ENCODE measurements around the gene TM4SF18. TPM values are rescaled to one million over a fixed set of nuclear protein-coding genes. Genes with fewer than 3 reads are reported as not detected.
A peak's percentile ranks its signal among the peaks of the same experiment; 100 is the strongest.
"Not testable (repeated sequence)": the region's sequence is repeated elsewhere in the genome, so short reads cannot be mapped to it uniquely, and the experiment has no call there.

TM4SF18 gene
- total RNA-seq, 1 donor from 2014 or later, result 10.1 TPM

DNA sequence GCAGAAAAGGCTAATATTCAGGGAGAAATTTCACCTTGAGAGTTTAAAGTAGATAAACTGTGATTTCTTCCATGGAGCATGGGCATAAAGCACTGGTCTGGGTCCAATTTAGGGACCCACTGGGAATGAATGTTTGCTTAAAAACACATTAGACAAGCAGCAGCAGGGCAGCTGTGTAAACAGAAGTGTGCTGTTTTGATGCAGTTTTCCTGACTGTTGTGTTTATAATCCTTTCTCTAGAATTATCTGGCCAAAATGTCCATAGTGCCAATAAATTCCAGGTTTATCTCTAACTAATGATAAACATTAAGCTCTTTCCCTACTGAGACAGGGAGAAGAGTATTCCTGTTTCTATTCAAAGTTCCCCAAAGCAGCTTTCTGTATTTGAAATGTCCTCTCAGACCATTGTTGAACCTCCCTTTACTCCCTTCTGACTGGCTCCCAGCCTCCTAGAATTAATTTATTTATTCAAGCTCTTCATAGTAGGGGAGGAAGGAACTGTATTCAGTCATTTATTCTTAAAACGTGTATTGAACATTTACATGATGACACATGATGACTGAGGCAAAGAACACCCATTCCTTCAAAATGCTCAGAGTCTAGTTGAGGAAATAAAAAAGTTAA lies 7.0 kb upstream of the TM4SF18 start:
- DNase-seq (ENCODE audit: extremely low spot score in 2 of 2), result no peak
- H3K27me3 ChIP-seq, result no peaks in the 10 kb centered on the region
- intact Hi-C loops (cut with DNase I), result no loop called here
- no peak for TF ChIP-seq POLR2A (IDR thresholded peaks at IDR 0.05)
- TF ChIP-seq POLR2AphosphoS5 (IDR thresholded peaks at IDR 0.05; ENCODE audit: insufficient read depth in 1 of 2, low read depth in 1 of 2), result peak in 1 of 2 donors; percentile 23
- no peaks in the 10 kb centered on the region for H3K9me3 ChIP-seq
- no peaks in the 10 kb centered on the region for H3K36me3 ChIP-seq
- H3K4me3 ChIP-seq, result no peak overlapping the region
- H3K4me1 ChIP-seq, result peaks cover 4% of the 10 kb centered on the region
- H3K27ac ChIP-seq, result peak overlapping the region; percentile 3

GRCh38 chr3:149339931-149340309 lies 6.5 kb upstream of the TM4SF18 start:
- TF ChIP-seq POLR2AphosphoS5 (IDR thresholded peaks at IDR 0.05; ENCODE audit: insufficient read depth in 1 of 2, low read depth in 1 of 2) (peak in 1 of 2 donors; percentile 93), POLR2A (IDR thresholded peaks at IDR 0.05) (no peak)

GRCh38 chr3:149337486-149337885 lies 4.0 kb upstream of the TM4SF18 start:
- intact Hi-C loops (cut with DNase I); H3K27ac ChIP-seq: not testable (repeated sequence)

More at GRCh38 chr3:149339931-149340309, 6.5 kb upstream of the TM4SF18 start:
- Histone ChIP-seq H3K27ac (peak overlapping the region; percentile 4), H3K4me1 (peaks cover 4% of the 10 kb centered on the region), H3K27me3 (no peaks in the 10 kb centered on the region), H3K9me3 (no peaks in the 10 kb centered on the region), H3K4me3 (no peak overlapping the region), H3K36me3 (no peaks in the 10 kb centered on the region)
- intact Hi-C loops (cut with DNase I), result no loop called here
- DNase-seq (ENCODE audit: extremely low spot score in 2 of 2), result no peak

DNA sequence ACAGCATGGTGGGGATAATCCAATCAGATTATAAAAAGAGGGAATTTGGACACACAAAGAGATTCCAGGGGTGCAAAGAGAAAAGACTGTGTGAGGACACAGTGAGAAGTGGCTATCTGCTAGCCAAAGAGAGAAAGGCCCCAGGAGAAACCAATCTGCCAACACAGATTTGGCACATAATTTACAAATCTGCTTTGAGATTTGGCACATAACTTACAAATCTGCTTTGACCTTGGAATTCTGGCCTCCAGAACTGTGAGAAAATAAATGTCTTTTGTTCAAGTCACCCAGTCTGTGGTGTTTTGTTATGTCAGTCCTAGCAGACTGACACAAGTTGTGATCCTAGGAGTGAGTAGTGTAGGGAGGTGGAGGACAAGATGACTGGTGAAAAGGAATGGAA lies 3.5 kb upstream of the TM4SF18 start:
- Histone ChIP-seq H3K36me3 (no peaks in the 10 kb centered on the region), H3K4me1 (peaks cover 4% of the 10 kb centered on the region), H3K4me3 (no peak overlapping the region), H3K27ac (no peak overlapping the region), H3K9me3 (no peaks in the 10 kb centered on the region), H3K27me3 (no peaks in the 10 kb centered on the region)
- intact Hi-C loops (cut with DNase I), result no loop called here
- DNase-seq (ENCODE audit: extremely low spot score in 2 of 2), result no peak
- TF ChIP-seq, protein P1, sequence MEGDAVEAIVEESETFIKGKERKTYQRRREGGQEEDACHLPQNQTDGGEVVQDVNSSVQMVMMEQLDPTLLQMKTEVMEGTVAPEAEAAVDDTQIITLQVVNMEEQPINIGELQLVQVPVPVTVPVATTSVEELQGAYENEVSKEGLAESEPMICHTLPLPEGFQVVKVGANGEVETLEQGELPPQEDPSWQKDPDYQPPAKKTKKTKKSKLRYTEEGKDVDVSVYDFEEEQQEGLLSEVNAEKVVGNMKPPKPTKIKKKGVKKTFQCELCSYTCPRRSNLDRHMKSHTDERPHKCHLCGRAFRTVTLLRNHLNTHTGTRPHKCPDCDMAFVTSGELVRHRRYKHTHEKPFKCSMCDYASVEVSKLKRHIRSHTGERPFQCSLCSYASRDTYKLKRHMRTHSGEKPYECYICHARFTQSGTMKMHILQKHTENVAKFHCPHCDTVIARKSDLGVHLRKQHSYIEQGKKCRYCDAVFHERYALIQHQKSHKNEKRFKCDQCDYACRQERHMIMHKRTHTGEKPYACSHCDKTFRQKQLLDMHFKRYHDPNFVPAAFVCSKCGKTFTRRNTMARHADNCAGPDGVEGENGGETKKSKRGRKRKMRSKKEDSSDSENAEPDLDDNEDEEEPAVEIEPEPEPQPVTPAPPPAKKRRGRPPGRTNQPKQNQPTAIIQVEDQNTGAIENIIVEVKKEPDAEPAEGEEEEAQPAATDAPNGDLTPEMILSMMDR (IDR thresholded peaks at IDR 0.05), result no peak
- no peak for TF ChIP-seq POLR2AphosphoS5 (IDR thresholded peaks at IDR 0.05; ENCODE audit: insufficient read depth in 1 of 2, low read depth in 1 of 2)
- no peak for TF ChIP-seq POLR2A (IDR thresholded peaks at IDR 0.05)

More at GRCh38 chr3:149337486-149337885, 4.0 kb upstream of the TM4SF18 start:
- not testable (repeated sequence) for DNase-seq (ENCODE audit: extremely low spot score in 2 of 2); H3K4me3 ChIP-seq; H3K4me1 ChIP-seq; H3K9me3 ChIP-seq; H3K27me3 ChIP-seq; H3K36me3 ChIP-seq

- DNase-seq (ENCODE audit: extremely low spot score in 2 of 2), result no peak
- Histone ChIP-seq H3K9me3 (no peaks in the 10 kb centered on the region), H3K4me3 (peak overlapping the region in 1 of 2 donors; percentile 3), H3K27ac (peak overlapping the region; percentile 13), H3K27me3 (no peaks in the 10 kb centered on the region), H3K36me3 (no peaks in the 10 kb centered on the region), H3K4me1 (no peaks in the 10 kb centered on the region)
- intact Hi-C loops (cut with DNase I), result no loop called here
- TF ChIP-seq POLR2AphosphoS5 (IDR thresholded peaks at IDR 0.05; ENCODE audit: insufficient read depth in 1 of 2, low read depth in 1 of 2), result no peak
- TF ChIP-seq, protein P1 (IDR thresholded peaks at IDR 0.05), result no peak
Observed at GRCh38 chr3:149332771-149333170, 665 bp downstream of the TM4SF18 start.

DNA sequence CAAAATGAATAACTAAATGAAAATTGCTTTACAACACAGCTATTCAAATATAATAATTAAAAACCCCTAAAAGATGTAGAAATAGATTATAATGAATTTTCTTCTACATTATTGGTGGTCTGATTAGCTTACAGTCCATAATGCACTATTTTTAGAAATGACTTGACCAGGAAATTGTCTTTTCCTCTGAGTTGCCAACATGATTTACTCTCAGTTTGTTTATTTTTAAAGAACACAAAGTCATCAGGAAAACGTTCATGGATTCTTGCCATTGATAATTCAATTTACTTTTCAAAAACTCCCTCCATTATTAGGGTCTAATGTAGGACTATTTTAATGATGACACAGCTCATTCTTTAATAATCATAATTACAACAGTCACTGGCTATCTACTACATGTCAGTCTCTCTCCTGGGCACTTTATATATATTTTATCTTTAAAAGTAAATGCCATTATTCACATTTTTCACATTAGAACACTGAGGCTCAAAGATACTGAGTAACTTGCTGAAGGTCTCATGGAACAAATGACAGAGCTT lies 1.1 kb downstream of the TM4SF18 start:
- Histone ChIP-seq H3K4me3 (peak overlapping the region in 1 of 2 donors; percentile 3), H3K4me1 (no peaks in the 10 kb centered on the region), H3K36me3 (no peaks in the 10 kb centered on the region), H3K9me3 (no peaks in the 10 kb centered on the region), H3K27ac (no peak overlapping the region), H3K27me3 (no peaks in the 10 kb centered on the region)
- no peak for DNase-seq (ENCODE audit: extremely low spot score in 2 of 2)
- no peak for TF ChIP-seq POLR2AphosphoS5 (IDR thresholded peaks at IDR 0.05; ENCODE audit: insufficient read depth in 1 of 2, low read depth in 1 of 2)
- TF ChIP-seq POLR2A (IDR thresholded peaks at IDR 0.05), result no peak
- TF ChIP-seq, protein P1 (IDR thresholded peaks at IDR 0.05), result no peak
- intact Hi-C loops (cut with DNase I), result no loop called here

Measured in vagina (tissue), 2 donors.